ENCODE data around the gene RNF31. TPM values are rescaled to one million over a fixed set of nuclear protein-coding genes. Genes with fewer than 3 reads are reported as not detected.

Gene RNF31
- total and polyA plus RNA-seq, 2 of the 13 experiments (the other 11 are each of a cell fraction or from before 2014, with no cell fraction given), result 48.2 to 86.8 TPM

GRCh38 chr14:24127673-24128072, 19.6 kb upstream of the RNF31 start:
- Histone ChIP-seq H3K4me2 (ENCODE audit: low read depth, low read length) (no peak overlapping the region), H2AFZ (ENCODE audit: low read length) (no peak overlapping the region), H4K20me1 (ENCODE audit: insufficient read depth, low read length) (no peaks in the 10 kb centered on the region), H3K36me3 (replicated peaks in 1 of 2; ENCODE audit: control insufficient read depth in 1 of 2, insufficient read depth in 2 of 2, low read length in 2 of 2) (peaks cover 15 to 16% of the 10 kb centered on the region in 2 experiments), H3K27me3 (ENCODE audit: control insufficient read depth in 1 of 2, insufficient read depth in 2 of 2, low read length in 2 of 2) (no peaks in the 10 kb centered on the region), H3K79me2 (ENCODE audit: insufficient read depth, low read length) (no peaks in the 10 kb centered on the region), H3K9me3 (ENCODE audit: low read length) (no peaks in the 10 kb centered on the region), H3K4me3 (replicated peaks in 1 of 3; ENCODE audit: insufficient read depth in 1 of 3, low read depth in 2 of 3, low read length in 3 of 3) (no peak overlapping the region), H3K4me1 (ENCODE audit: insufficient read depth, low read length) (peaks cover 37% of the 10 kb centered on the region), H3K27ac (ENCODE audit: extremely low read length, insufficient read depth, low read length) (no peak overlapping the region), H3K9ac (ENCODE audit: insufficient read depth, low read depth, low read length) (no peak overlapping the region)
- ChIA-PET POLR2A (interaction anchor here (2.4 to 22.7 kb wide), 5 partner anchors 6 to 34 kb away, joined by 14 to 977 read pairs (median 33); partner anchors contain the start of genes DCAF11, EMC9, FITM1 and IRF9), CTCF (ENCODE audit: low intra/inter-chr PET ratio, low total read pairs) (no interaction called here)
- in situ Hi-C loops (cut with HindIII; ENCODE audit: extremely low pct_ligation_motif_present, low pct_unique_long_range_greater_than_20kb), result loop anchor here (25.0 kb wide), 1 partner anchor 815 kb away; the partner anchor contains the start of genes BCL2L2, PABPN1 and PPP1R3E
- 0 out of 2 replicates have a peak, but pooled peaks have one; percentile 32 for TF ChIP-seq BORCS8-MEF2B (CRISPR knock-in tag; IDR thresholded peaks at IDR 0.05)
- TF ChIP-seq SMYD3 (CRISPR knock-in tag; IDR thresholded peaks at IDR 0.05), result 0 out of 2 replicates have a peak, but pooled peaks have one; percentile 18
- TF ChIP-seq ZNF276 (CRISPR knock-in tag; IDR thresholded peaks at IDR 0.05; ENCODE audit: low read depth), result no peak
- no peak for TF ChIP-seq CREM (IDR thresholded peaks at IDR 0.05)
- TF ChIP-seq CREM (CRISPR knock-in tag; IDR thresholded peaks at IDR 0.05), result no peak
- TF ChIP-seq ZC3H4 (CRISPR knock-in tag; IDR thresholded peaks at IDR 0.05; ENCODE audit: borderline replicate concordance), result no peak
- no peak for TF ChIP-seq ZNF598 (CRISPR knock-in tag; IDR thresholded peaks at IDR 0.05; ENCODE audit: borderline replicate concordance)
- TF ChIP-seq TOPORS (CRISPR knock-in tag; IDR thresholded peaks at IDR 0.05), result 0 out of 2 replicates have a peak, but pooled peaks have one; percentile 9
- TF ChIP-seq ZNF577 (CRISPR knock-in tag; IDR thresholded peaks at IDR 0.05; ENCODE audit: borderline replicate concordance, low read depth), result no peak
- TF ChIP-seq LBX2 (CRISPR knock-in tag; IDR thresholded peaks at IDR 0.05; ENCODE audit: borderline replicate concordance), result peak; percentile 9; the same call in 1 of the 2 replicates
- TF ChIP-seq MEF2D (CRISPR knock-in tag; IDR thresholded peaks at IDR 0.05), result 0 out of 2 replicates have a peak, but pooled peaks have one; percentile 26
- TF ChIP-seq ZNF770 (CRISPR knock-in tag; IDR thresholded peaks at IDR 0.05), result peak; percentile 32; the same call in 1 of the 2 replicates
- TF ChIP-seq BRF2 (CRISPR knock-in tag; IDR thresholded peaks at IDR 0.05), result 0 out of 2 replicates have a peak, but pooled peaks have one; percentile 21
- TF ChIP-seq ARID2 (CRISPR knock-in tag; IDR thresholded peaks at IDR 0.05; ENCODE audit: borderline replicate concordance), result 0 out of 2 replicates have a peak, but pooled peaks have one; percentile 23
- peak; percentile 68; the same call in 1 of the 2 replicates for TF ChIP-seq ZNF512B (CRISPR knock-in tag; IDR thresholded peaks at IDR 0.05; ENCODE audit: borderline replicate concordance)
- ATAC-seq (no peak), FAIRE-seq (no peak), DNase-seq (ENCODE audit: low spot score) (no peak)
- WGBS (ENCODE audit: low lambda C conversion rate), result 95% methylated on average over 2 of the region's 2 CpGs
- intact Hi-C loops (cut with micrococcal nuclease; ENCODE audit: unreplicated experiment), result no loop called here
- no TSS peak for BruUV-seq (replicated peaks)

Data from HepG2 (cell line).